ENCODE data around the gene C2.

The C2 gene

GRCh38 chr6:31927242-31927862 lies at the start of gene C2:
C2 (plus strand) TSS chr6:31927717; CDS start chr6:31927753, 36 bp downstream.
- no peak within 1 kb of the TSS for H3K27ac ChIP-seq
- no peak for TF ChIP-seq ZFX (IDR thresholded peaks at IDR 0.05; ENCODE audit: borderline replicate concordance)
- no peak for TF ChIP-seq CTCF (IDR thresholded peaks at IDR 0.05)

GRCh38 chr6:31878222-31878621 lies 49.3 kb upstream of the C2 start:
- TF ChIP-seq ZFX (IDR thresholded peaks at IDR 0.05; ENCODE audit: borderline replicate concordance): no peak
- TF ChIP-seq CTCF (IDR thresholded peaks at IDR 0.05): no peak
- H3K27ac ChIP-seq: peak overlapping the region; percentile 78

GRCh38 chr6:31878726-31879125 lies 48.8 kb upstream of the C2 start, which contains the start of gene SLC44A4:
SLC44A4 (minus strand) TSS chr6:31878997; CDS start chr6:31878980, 17 bp downstream.
- no peak for TF ChIP-seq CTCF (IDR thresholded peaks at IDR 0.05)
- no peak for TF ChIP-seq ZFX (IDR thresholded peaks at IDR 0.05; ENCODE audit: borderline replicate concordance)
- H3K27ac ChIP-seq: peak within 1 kb of the TSS; percentile 78

DNA sequence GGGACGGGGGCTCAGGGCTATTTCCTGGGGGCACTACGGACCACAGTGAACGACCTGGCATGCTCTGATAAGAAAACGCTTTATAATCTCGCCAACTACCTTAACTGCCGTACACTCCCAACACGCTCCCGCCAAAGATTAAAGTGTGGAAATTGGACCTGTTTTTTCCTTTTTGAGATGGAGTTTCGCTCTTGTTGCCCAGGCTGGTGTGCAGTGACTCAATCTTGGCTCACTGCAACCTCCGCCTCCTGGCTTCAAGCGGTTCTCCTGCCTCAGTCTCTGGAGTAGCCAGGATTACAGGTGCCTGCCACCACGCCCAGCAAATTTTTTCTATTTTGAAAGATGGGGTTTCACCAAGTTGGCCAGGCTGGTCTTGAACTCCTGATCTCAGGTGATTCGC lies 48.4 kb upstream of the C2 start:
- peak overlapping the region; percentile 78 for H3K27ac ChIP-seq
- TF ChIP-seq CTCF (IDR thresholded peaks at IDR 0.05) (no peak), ZFX (IDR thresholded peaks at IDR 0.05; ENCODE audit: borderline replicate concordance) (no peak)

GRCh38 chr6:31879901-31880300 lies 47.6 kb upstream of the C2 start:
- no peak for TF ChIP-seq ZFX (IDR thresholded peaks at IDR 0.05; ENCODE audit: borderline replicate concordance)
- TF ChIP-seq CTCF (IDR thresholded peaks at IDR 0.05): no peak
- H3K27ac ChIP-seq: peak overlapping the region; percentile 78

DNA sequence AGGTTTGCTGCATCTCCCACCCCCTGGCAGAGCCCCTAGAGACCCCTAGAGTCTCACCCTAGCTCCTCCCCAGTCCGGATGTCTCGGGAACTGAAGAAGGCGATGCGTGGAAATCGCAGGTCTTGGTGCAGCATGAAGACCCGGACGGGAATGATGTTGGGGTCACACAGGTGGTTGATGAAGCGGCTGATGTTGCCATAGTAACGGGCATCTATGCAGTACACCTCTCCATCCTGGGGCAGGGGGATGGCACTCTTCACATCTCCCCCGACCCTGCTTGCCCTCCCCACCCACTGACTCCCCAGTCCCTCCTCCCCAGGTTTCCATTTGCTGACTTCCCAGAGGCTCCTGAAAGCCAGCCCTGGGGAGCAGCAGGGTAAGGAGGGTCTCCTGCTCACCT lies 46.9 kb upstream of the C2 start:
- no peak overlapping the region for H3K27ac ChIP-seq
- TF ChIP-seq ZFX (IDR thresholded peaks at IDR 0.05; ENCODE audit: borderline replicate concordance) (no peak), CTCF (IDR thresholded peaks at IDR 0.05) (no peak)

DNA sequence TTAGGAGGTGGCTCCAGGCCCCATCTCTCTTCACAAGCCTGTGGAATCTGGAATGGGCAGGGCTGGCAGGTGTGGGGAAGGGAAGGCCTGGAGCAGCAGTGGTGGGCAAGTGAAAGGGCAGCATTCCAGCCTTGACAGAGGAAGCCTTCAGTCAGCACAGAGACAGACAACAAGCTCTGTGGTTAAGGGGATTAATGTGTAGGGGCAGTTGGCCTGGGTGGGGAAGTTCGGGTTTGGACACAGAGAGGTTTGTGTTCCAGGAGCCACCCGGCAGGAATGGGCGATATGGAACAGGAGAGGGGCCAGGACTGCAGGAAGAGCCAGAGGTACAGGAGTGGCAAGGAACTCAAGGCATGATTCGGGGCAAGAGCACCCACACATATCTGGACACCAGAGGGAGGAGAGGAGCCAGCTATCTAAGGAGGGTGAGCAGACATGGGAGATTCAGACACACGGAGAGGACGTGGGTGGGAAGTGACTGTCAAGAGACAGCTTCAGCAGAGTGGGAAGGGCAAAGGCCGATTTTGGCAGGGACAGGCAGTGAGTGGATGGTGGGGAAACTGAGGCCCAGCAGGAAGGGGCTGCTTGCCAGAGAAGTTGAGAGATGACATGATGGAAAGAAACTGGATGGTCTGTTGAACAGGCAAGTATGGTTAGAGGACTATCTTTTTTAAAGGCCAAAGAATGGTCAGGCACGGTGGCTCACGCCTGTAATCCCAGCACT lies 46.2 kb upstream of the C2 start:
- peak overlapping the region; percentile 2; the same call in 1 of the 2 replicates for H3K27ac ChIP-seq
- TF ChIP-seq CTCF (IDR thresholded peaks at IDR 0.05) (no peak), ZFX (IDR thresholded peaks at IDR 0.05; ENCODE audit: borderline replicate concordance) (no peak)
